Hepatocyte (in vitro differentiated cells): Measurements from ENCODE around the gene SSX7.

Experiments
- CTCF ChIP-seq: fragments of 200-600 bp; sonication (generic); IDR thresholded peaks from 2 replicates; pipeline ENCODE4 v1.5.1; 2016; ENCODE audit warnings: antibody characterized with exemption, mild to moderate bottlenecking; ENCODE audit not compliant: poor library complexity
- EZH2 ChIP-seq: fragments of 200-600 bp; sonication (generic); IDR thresholded peaks from 2 replicates; pipeline ENCODE4 v1.6.1; 2016; ENCODE audit warnings: antibody characterized with exemption, mild to moderate bottlenecking, borderline replicate concordance

- TF ChIP-seq CTCF (no peak), EZH2 (no peak)
Measured at GRCh38 chrX:52598886-52599285, 55.8 kb downstream of the SSX7 start.
